ENCODE measurements around the gene OSBPL10. TPM values are rescaled to one million over a fixed set of nuclear protein-coding genes. Genes with fewer than 3 reads are reported as not detected.

The OSBPL10 gene
- total RNA-seq, 4 donors from 2014 or later: 20.4 to 44.4 (median 30.2) TPM

GRCh38 chr3:31616711-31617110, 364.4 kb downstream of the OSBPL10 start:
- DNase-seq (ENCODE audit: low spot score in 2 of 2): no peak
- intact Hi-C loops (cut with DNase I; ENCODE audit: low total_unique reads): no loop called here
- H3K4me3 ChIP-seq (ENCODE audit: low read depth, poor library complexity, severe bottlenecking): no peak overlapping the region
- no peak for TF ChIP-seq POLR2A (IDR thresholded peaks at IDR 0.05)
- no peak for TF ChIP-seq CTCF (IDR thresholded peaks at IDR 0.05)
- WGBS, 2 donors: 92 to 97% methylated on average over 2 of the region's 2 CpGs

GRCh38 chr3:31615071-31615875, 365.8 kb downstream of the OSBPL10 start:
- intact Hi-C loops (cut with DNase I; ENCODE audit: low total_unique reads): no loop called here
- no peak for DNase-seq (ENCODE audit: low spot score in 2 of 2)
- WGBS, 2 donors: 76 to 80% methylated on average over 4 of the region's 4 CpGs
- TF ChIP-seq POLR2A (IDR thresholded peaks at IDR 0.05) (no peak), CTCF (IDR thresholded peaks at IDR 0.05) (no peak)
- H3K4me3 ChIP-seq (ENCODE audit: low read depth, poor library complexity, severe bottlenecking): no peak overlapping the region

- intact Hi-C loops (cut with DNase I; ENCODE audit: low total_unique reads): no loop called here
- WGBS, 2 donors: 67 to 71% methylated on average over 5 of the region's 5 CpGs
- H3K4me3 ChIP-seq (ENCODE audit: low read depth, poor library complexity, severe bottlenecking): no peak overlapping the region
- no peak for TF ChIP-seq POLR2A (IDR thresholded peaks at IDR 0.05)
- TF ChIP-seq CTCF (IDR thresholded peaks at IDR 0.05): no peak
- DNase-seq (ENCODE audit: low spot score in 2 of 2): no peak
Observed at GRCh38 chr3:31614162-31614921, 366.7 kb downstream of the OSBPL10 start.

GRCh38 chr3:31613654-31614053, 367.4 kb downstream of the OSBPL10 start:
- no peak for DNase-seq (ENCODE audit: low spot score in 2 of 2)
- 96 to 97% methylated on average over 4 of the region's 4 CpGs for WGBS, 2 donors
- H3K4me3 ChIP-seq (ENCODE audit: low read depth, poor library complexity, severe bottlenecking): no peak overlapping the region
- TF ChIP-seq POLR2A (IDR thresholded peaks at IDR 0.05) (no peak), CTCF (IDR thresholded peaks at IDR 0.05) (no peak)
- intact Hi-C loops (cut with DNase I; ENCODE audit: low total_unique reads): no loop called here

- no peak for TF ChIP-seq CTCF (IDR thresholded peaks at IDR 0.05)
- no peak for TF ChIP-seq POLR2A (IDR thresholded peaks at IDR 0.05)
- no peak for DNase-seq (ENCODE audit: low spot score in 2 of 2)
- intact Hi-C loops (cut with DNase I; ENCODE audit: low total_unique reads): no loop called here
- H3K4me3 ChIP-seq (ENCODE audit: low read depth, poor library complexity, severe bottlenecking): no peak overlapping the region
- 87 to 98% methylated on average over 1 of the region's 1 CpG for WGBS, 2 donors
Observed at GRCh38 chr3:31613177-31613576, 367.9 kb downstream of the OSBPL10 start.

Other genes starting within 250 kb of the OSBPL10 start
- 1 to 10 TPM; 1.0 to 2.8 (median 2.0) TPM for gene ZNF860, start 488 bp upstream of the OSBPL10 start, total RNA-seq
- 10 to 100 TPM; 24.0 to 42.8 (median 27.1) TPM for gene GPD1L, start 125.4 kb upstream of the OSBPL10 start, total RNA-seq

All from lower leg skin (tissue), 4 donors.